Sigmoid colon (tissue), 4 donors: ENCODE measurements around the gene OTOP2.

Source experiments
- CTCF ChIP-seq, 4 experiments: fragments of 450-650 bp in 3 of 4; fragments of 200-600 bp in 1 of 4; IDR thresholded peaks; one replicate each; pipeline ENCODE4 v1.5.1; 2016 to 2019; ENCODE audit warnings: antibody characterized with exemption in 4 of 4, mild to moderate bottlenecking in 3 of 4, moderate library complexity in 2 of 4
- EP300 ChIP-seq, 4 donors: sonication (generic); formaldehyde crosslinking; IDR thresholded peaks; one replicate each; pipeline ENCODE4 v1.6.1; 2017; ENCODE audit warnings: antibody characterized with exemption in 4 of 4
- POLR2A ChIP-seq, 2 donors: fragments of 450-650 bp; IDR thresholded peaks; one replicate each; pipeline ENCODE4 v1.6.1; 2016; ENCODE audit warnings: antibody characterized with exemption in 2 of 2, mild to moderate bottlenecking in 2 of 2, moderate library complexity in 2 of 2
- POLR2AphosphoS5 ChIP-seq, 4 donors: sonication (generic); formaldehyde crosslinking; IDR thresholded peaks; one replicate each; pipeline ENCODE4 v1.6.1; 2017; ENCODE audit warnings: antibody characterized with exemption in 4 of 4

- TF ChIP-seq CTCF (IDR thresholded peaks at IDR 0.05) (no peak), POLR2AphosphoS5 (IDR thresholded peaks at IDR 0.05) (no peak), POLR2A (IDR thresholded peaks at IDR 0.05) (no peak), EP300 (IDR thresholded peaks at IDR 0.05) (no peak)
These were observed 3.8 kb upstream of the OTOP2 start for GRCh38 chr17:74920306-74920620.
